Pancreas (tissue), 10 donors: ENCODE data around the gene KRTAP4-8. TPM values are rescaled to one million over a fixed set of nuclear protein-coding genes. Genes with fewer than 3 reads are reported as not detected.
"Not testable (repeated sequence)": the region's sequence is repeated elsewhere in the genome, so short reads cannot be mapped to it uniquely, and the experiment has no call there.

Source experiments
- ATAC-seq, 4 donors: fragments of 200-7000 bp; cut with Tn5 transposase; one replicate each; pipeline versions ENCODE4 v1.8.0 to v1.9.1; 2020; ENCODE audit warnings: mild to moderate bottlenecking in 4 of 4, moderate library complexity in 4 of 4
- DNase-seq, 6 donors: peaks; one replicate each; pipeline ENCODE4 v3.0.0-alpha.2; 2020
- FAIRE-seq: peaks from 2 replicates; lab custom pipeline; 2012; peaks lifted over from hg19 to GRCh38; lab: Jason Lieb, UNC
- H3K27ac ChIP-seq, 4 donors: fragments of 200-600 bp; sonication (generic); 1 replicate in 3 of 4; 2 replicates in 1 of 4; pipeline versions ENCODE4 v1.5.0 to v1.8.0; 2020
- H3K27me3 ChIP-seq, 4 donors: fragments of 200-600 bp; one replicate each; pipeline ENCODE4 v1.8.0; 2021
- H3K36me3 ChIP-seq, 3 donors: fragments of 200-600 bp; sonication (generic) in 1 of 3; one replicate each; pipeline versions ENCODE4 v1.5.0 to v1.8.0; 2020 to 2021
- H3K4me1 ChIP-seq, 3 donors: fragments of 200-600 bp; one replicate each; pipeline ENCODE4 v1.8.0; 2021
- H3K4me3 ChIP-seq, 4 donors: fragments of 200-600 bp; sonication (generic) in 2 of 4; one replicate each; pipeline versions ENCODE4 v1.5.0 to v1.8.0; 2020 to 2021
- H3K9me3 ChIP-seq, 4 donors: fragments of 200-600 bp; one replicate each; pipeline ENCODE4 v1.8.0; 2021
- CTCF ChIP-seq, 4 donors: fragments of 200-600 bp; sonication (generic) in 3 of 4; IDR thresholded peaks; one replicate each; pipeline versions ENCODE4 v1.5.0 to v1.8.0; 2021; ENCODE audit warnings: antibody characterized with exemption in 4 of 4
- WGBS, 2 donors: extraction: QIAGEN DNeasy Blood & Tissue Kit; methylation state at CpG; one replicate each; pipeline ENCODE4 v1.1.7; 2013; 5-methylcytosine and 5-hydroxymethylcytosine counted together
- intact Hi-C, 3 donors: fragments of 100-400 bp; cut with DNase I; formaldehyde crosslinking; loops; one replicate each; pipeline versions ENCODE4 v1.11.1 to v1.14.2; 2022
- polyA plus RNA-seq, 2 donors: library from polyadenylated mRNA; stranded (reverse); fragments of 200-250 nt; gene quantifications; one replicate each; pipeline ENCODE4 v1.2.3, GENCODE V29; 2013
- total RNA-seq, 6 donors: library from RNA; stranded (reverse); fragmentation: NEBNext Ultra II Directional in 4 of 6; extraction: Animal tissue kit (Norgen Biotek cat#: 25700) in 4 of 6; gene quantifications; one replicate each; pipeline versions ENCODE4 v1.2.1 to v1.2.4, GENCODE V29; 2021 to 2023
- donor health status: healthy with polysubstance abuse.
- donor health status: DM: no; HTN: no; CAD: no; lungs with moderate emphysema.
- donor health status: DM: no; HTN: no; CAD: no.
- donor health status: control.
- donor health status: control.
- donor health status: Bipolar disorder and iron deficiency.
- donor health status: DM: yes; HTN: yes; CAD: no.
- donor health status: DM: no; HTN: no; CAD: no.
- donor health status: DM: no; HTN: no; CAD: no.
- donor health status: DM: yes; HTN: yes; CAD: no.

The KRTAP4-8 gene
- not detected for total RNA-seq
- polyA plus RNA-seq: not detected

GRCh38 chr17:41098042-41098441 is at the start of gene KRTAP4-8:
Gene KRTAP4-8 (minus strand): TSS chr17:41098142. CDS start chr17:41098084, 58 bp downstream.
- intact Hi-C loops: no loop called here
- Histone ChIP-seq H3K27me3 (no peaks in the 10 kb centered on the region), H3K36me3 (no peaks in the 10 kb centered on the region), H3K27ac (no peak within 1 kb of the TSS), H3K9me3 (no peaks in the 10 kb centered on the region), H3K4me3 (no peak within 1 kb of the TSS), H3K4me1 (no peaks in the 10 kb centered on the region)
- TF ChIP-seq CTCF (IDR thresholded peaks at IDR 0.05): no peak
- FAIRE-seq: no peak
- ATAC-seq: no peak
- WGBS, 2 donors: 24 to 28% methylated on average over 4 of the region's 4 CpGs
- DNase-seq: no peak

DNA sequence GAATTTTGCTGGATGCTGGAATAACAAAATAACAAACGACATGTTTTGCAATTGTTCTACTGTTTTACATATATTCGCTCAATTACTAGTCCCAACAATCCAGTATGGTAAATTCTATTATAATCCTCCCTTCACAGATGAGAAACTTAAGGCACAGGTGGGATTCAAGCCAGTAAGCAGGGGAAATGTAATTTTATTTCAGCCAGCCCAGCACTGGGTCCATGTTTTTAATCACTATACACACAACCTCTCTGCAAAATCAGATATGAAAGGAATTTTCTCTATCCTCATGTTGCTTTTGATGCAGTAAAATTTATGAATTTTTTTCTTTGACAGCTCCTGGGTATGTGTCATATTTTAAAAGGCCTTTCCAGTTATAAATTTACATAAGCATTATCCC is 47.3 kb upstream of the KRTAP4-8 start:
- DNase-seq: no peak
- 62 to 75% methylated on average over 2 of the region's 2 CpGs for WGBS, 2 donors
- H3K27me3 ChIP-seq: no peaks in the 10 kb centered on the region
- ATAC-seq: no peak
- H3K27ac ChIP-seq: no peak overlapping the region
- TF ChIP-seq CTCF (IDR thresholded peaks at IDR 0.05): no peak
- no peaks in the 10 kb centered on the region for H3K4me1 ChIP-seq
- FAIRE-seq: no peak
- no peaks in the 10 kb centered on the region for H3K36me3 ChIP-seq
- H3K9me3 ChIP-seq: no peaks in the 10 kb centered on the region
- intact Hi-C loops: no loop called here
- H3K4me3 ChIP-seq: no peak overlapping the region

- no peaks in the 10 kb centered on the region for H3K36me3 ChIP-seq
- 81 to 85% methylated on average over 1 of the region's 1 CpG for WGBS, 2 donors
Measured at GRCh38 chr17:41144846-41145245, 46.9 kb upstream of the KRTAP4-8 start.

GRCh38 chr17:41141361-41141760 is 43.4 kb upstream of the KRTAP4-8 start:
- no peaks in the 10 kb centered on the region for H3K9me3 ChIP-seq
- ATAC-seq: no peak
- no peak overlapping the region for H3K27ac ChIP-seq
- no peaks in the 10 kb centered on the region for H3K27me3 ChIP-seq
- no peak for FAIRE-seq
- no peaks in the 10 kb centered on the region for H3K4me1 ChIP-seq
- intact Hi-C loops: no loop called here
- H3K4me3 ChIP-seq: no peak overlapping the region
- no peaks in the 10 kb centered on the region for H3K36me3 ChIP-seq
- DNase-seq: no peak
- no peak for TF ChIP-seq CTCF (IDR thresholded peaks at IDR 0.05)

More at GRCh38 chr17:41144846-41145245, 46.9 kb upstream of the KRTAP4-8 start:
- H3K27me3 ChIP-seq: no peaks in the 10 kb centered on the region
- intact Hi-C loops: no loop called here
- no peak overlapping the region for H3K4me3 ChIP-seq
- no peaks in the 10 kb centered on the region for H3K9me3 ChIP-seq
- no peak for FAIRE-seq
- no peak for TF ChIP-seq CTCF (IDR thresholded peaks at IDR 0.05)
- no peaks in the 10 kb centered on the region for H3K4me1 ChIP-seq
- no peak for ATAC-seq
- H3K27ac ChIP-seq: no peak overlapping the region
- DNase-seq: no peak

DNA sequence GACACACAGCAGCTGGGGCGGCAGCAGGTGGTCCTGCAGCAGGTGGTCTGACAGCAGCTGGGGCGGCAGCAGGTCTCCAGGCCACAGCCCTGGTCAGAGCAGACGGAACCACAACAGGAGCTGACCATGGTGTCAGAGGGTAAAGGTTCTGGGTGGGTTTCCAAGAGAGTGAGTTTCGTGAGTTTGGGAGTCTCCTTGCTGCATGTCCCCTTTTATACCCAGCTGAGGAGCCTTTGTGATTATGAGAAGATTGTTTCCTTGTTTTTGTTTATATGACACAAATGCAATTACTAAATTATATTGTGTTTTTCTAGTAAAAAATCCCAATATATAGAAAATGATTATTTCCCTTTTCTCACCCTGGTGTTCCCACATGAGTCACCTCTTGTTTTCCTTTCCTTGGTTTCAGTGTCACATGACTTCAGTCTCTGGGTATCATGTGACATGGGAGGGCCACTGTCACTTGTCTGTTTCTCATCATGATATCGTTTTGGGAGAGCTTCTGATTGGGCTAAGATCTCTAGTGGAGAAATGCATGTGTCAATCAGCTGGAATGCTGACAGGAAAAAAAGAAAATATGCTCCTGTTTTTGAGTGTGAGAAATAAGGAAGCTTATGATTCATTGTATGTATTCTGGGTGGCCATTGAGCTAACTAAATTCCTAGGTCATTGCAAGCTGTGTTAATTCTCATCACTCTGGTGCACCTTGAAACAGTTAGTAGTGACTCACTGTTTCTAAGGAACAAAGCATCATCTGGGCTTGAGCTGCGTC is 42.6 kb upstream of the KRTAP4-8 start, which contains the start of gene KRTAP4-6:
Gene KRTAP4-6 (minus strand): TSS at position 185 of the 772 bp plus-strand sequence. CDS start 57 bp downstream, at position 128.
- no peak for FAIRE-seq
- no peaks in the 10 kb centered on the region for H3K4me1 ChIP-seq
- no peak within 1 kb of the TSS for H3K4me3 ChIP-seq
- no peak for TF ChIP-seq CTCF (IDR thresholded peaks at IDR 0.05)
- no peaks in the 10 kb centered on the region for H3K27me3 ChIP-seq
- no peak for ATAC-seq
- DNase-seq: no peak
- no peak within 1 kb of the TSS for H3K27ac ChIP-seq
- no peaks in the 10 kb centered on the region for H3K36me3 ChIP-seq
- no peaks in the 10 kb centered on the region for H3K9me3 ChIP-seq
- WGBS, 2 donors: 64 to 79% methylated on average over 6 of the region's 6 CpGs
- intact Hi-C loops: no loop called here

- 69 to 73% methylated on average over 12 of the region's 12 CpGs for WGBS, 2 donors
- ATAC-seq, H3K27ac ChIP-seq, FAIRE-seq, H3K4me1 ChIP-seq, H3K4me3 ChIP-seq, H3K27me3 ChIP-seq, H3K9me3 ChIP-seq, H3K36me3 ChIP-seq, intact Hi-C loops: not testable (repeated sequence)
- DNase-seq: peak in 1 of 6 donors; percentile 64
Measured at GRCh38 chr17:41139865-41140264, 41.9 kb upstream of the KRTAP4-8 start.
